ENCODE results near the gene TNFRSF18. TPM values are rescaled to one million over a fixed set of nuclear protein-coding genes. Genes with fewer than 3 reads are reported as not detected.

Gene TNFRSF18
- total and polyA plus RNA-seq, 2 experiments from 2014 or later = 1.1 to 1.5 TPM

DNA sequence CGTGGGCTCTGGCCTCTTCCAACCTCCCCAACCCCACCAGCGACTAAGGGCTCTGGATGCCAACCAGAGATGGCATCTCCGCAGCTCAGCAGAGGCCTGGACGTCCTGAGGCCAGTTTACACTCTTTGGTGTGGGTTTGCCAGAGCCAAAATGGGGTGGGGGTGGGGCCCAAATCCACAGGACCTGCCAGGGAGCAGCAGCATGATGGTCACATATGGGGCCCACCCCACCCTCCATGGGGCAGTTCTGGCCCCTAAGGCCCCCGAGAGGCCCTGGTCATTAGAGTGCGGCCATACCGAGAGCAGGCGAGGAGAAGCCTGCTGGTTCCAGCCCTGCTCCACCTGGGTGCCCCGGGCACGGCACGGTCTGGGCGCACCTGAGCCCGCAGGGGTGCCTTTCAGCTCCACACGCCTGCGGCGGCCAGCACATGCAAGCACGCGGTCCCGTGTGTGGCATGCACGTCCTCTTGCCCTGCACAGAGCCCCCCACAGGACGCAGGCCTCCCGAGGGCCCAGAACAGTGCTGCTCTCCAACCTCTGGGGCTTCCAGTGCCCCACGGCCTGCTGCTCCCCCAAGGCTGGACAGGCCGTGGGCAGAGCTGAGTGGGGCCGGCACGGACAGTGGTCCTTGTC, 35.3 kb upstream of the TNFRSF18 start:
- Histone ChIP-seq H2AFZ (no peak overlapping the region), H4K20me1 (replicated peaks; ENCODE audit: insufficient read depth) (no peaks in the 10 kb centered on the region), H3K4me3 (no peak overlapping the region), H3K4me1 (ENCODE audit: insufficient read depth) (peaks cover 3% of the 10 kb centered on the region; the same call in 1 of the 2 replicates), H3K27me3 (ENCODE audit: insufficient read depth) (peaks cover 7% of the 10 kb centered on the region; the same call in 1 of the 2 replicates), H3F3A (replicated peaks; ENCODE audit: low read depth) (no peaks in the 10 kb centered on the region), H3K9me2 (ENCODE audit: insufficient read depth) (no peaks in the 10 kb centered on the region), H3K27ac (ENCODE audit: low read depth) (no peak overlapping the region), H3K4me2 (no peak overlapping the region), H3K36me3 (ENCODE audit: insufficient read depth) (no peaks in the 10 kb centered on the region), H3K79me2 (replicated peaks; ENCODE audit: insufficient read depth) (no peaks in the 10 kb centered on the region)
- Mint-ChIP-seq H3K27me3 (ENCODE audit: insufficient read depth, low read depth, poor library complexity) (peaks cover 4% of the 10 kb centered on the region), H3K27ac (no peak overlapping the region), H3K9me3 (no peaks in the 10 kb centered on the region), H3K4me1 (no peaks in the 10 kb centered on the region), H3K36me3 (ENCODE audit: low read depth) (no peaks in the 10 kb centered on the region), H3K4me3 (no peak overlapping the region)
- ATAC-seq (no peak), DNase-seq (ENCODE audit: low spot score) (no peak)
- TF ChIP-seq ZNF114 (CRISPR knock-in tag; IDR thresholded peaks at IDR 0.05) (no peak), POLR2AphosphoS5 (IDR thresholded peaks at IDR 0.05; ENCODE audit: low read depth) (no peak), STAT1 (IDR thresholded peaks at IDR 0.05; ENCODE audit: unreplicated experiment) (no peak), EZH2 (IDR thresholded peaks at IDR 0.05; ENCODE audit: low read depth, unreplicated experiment) (no peak), NANOG (IDR thresholded peaks at IDR 0.05; ENCODE audit: borderline replicate concordance) (no peak), ZNF331 (CRISPR knock-in tag; IDR thresholded peaks at IDR 0.05; ENCODE audit: low read depth) (no peak), EZH2phosphoT487 (IDR thresholded peaks at IDR 0.05; ENCODE audit: unreplicated experiment) (no peak), CTCF (conservative IDR thresholded peaks at IDR 0.05; ENCODE audit: low read depth in 2 of 2) (no peak), JUNB (IDR thresholded peaks at IDR 0.05; ENCODE audit: unreplicated experiment) (no peak), CREB1 (CRISPR knock-in tag; IDR thresholded peaks at IDR 0.05; ENCODE audit: low read depth) (no peak)
- TF ChIP-seq, protein P1, sequence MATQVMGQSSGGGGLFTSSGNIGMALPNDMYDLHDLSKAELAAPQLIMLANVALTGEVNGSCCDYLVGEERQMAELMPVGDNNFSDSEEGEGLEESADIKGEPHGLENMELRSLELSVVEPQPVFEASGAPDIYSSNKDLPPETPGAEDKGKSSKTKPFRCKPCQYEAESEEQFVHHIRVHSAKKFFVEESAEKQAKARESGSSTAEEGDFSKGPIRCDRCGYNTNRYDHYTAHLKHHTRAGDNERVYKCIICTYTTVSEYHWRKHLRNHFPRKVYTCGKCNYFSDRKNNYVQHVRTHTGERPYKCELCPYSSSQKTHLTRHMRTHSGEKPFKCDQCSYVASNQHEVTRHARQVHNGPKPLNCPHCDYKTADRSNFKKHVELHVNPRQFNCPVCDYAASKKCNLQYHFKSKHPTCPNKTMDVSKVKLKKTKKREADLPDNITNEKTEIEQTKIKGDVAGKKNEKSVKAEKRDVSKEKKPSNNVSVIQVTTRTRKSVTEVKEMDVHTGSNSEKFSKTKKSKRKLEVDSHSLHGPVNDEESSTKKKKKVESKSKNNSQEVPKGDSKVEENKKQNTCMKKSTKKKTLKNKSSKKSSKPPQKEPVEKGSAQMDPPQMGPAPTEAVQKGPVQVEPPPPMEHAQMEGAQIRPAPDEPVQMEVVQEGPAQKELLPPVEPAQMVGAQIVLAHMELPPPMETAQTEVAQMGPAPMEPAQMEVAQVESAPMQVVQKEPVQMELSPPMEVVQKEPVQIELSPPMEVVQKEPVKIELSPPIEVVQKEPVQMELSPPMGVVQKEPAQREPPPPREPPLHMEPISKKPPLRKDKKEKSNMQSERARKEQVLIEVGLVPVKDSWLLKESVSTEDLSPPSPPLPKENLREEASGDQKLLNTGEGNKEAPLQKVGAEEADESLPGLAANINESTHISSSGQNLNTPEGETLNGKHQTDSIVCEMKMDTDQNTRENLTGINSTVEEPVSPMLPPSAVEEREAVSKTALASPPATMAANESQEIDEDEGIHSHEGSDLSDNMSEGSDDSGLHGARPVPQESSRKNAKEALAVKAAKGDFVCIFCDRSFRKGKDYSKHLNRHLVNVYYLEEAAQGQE (IDR thresholded peaks at IDR 0.05; ENCODE audit: unreplicated experiment) = no peak
- TF ChIP-seq, protein P2, sequence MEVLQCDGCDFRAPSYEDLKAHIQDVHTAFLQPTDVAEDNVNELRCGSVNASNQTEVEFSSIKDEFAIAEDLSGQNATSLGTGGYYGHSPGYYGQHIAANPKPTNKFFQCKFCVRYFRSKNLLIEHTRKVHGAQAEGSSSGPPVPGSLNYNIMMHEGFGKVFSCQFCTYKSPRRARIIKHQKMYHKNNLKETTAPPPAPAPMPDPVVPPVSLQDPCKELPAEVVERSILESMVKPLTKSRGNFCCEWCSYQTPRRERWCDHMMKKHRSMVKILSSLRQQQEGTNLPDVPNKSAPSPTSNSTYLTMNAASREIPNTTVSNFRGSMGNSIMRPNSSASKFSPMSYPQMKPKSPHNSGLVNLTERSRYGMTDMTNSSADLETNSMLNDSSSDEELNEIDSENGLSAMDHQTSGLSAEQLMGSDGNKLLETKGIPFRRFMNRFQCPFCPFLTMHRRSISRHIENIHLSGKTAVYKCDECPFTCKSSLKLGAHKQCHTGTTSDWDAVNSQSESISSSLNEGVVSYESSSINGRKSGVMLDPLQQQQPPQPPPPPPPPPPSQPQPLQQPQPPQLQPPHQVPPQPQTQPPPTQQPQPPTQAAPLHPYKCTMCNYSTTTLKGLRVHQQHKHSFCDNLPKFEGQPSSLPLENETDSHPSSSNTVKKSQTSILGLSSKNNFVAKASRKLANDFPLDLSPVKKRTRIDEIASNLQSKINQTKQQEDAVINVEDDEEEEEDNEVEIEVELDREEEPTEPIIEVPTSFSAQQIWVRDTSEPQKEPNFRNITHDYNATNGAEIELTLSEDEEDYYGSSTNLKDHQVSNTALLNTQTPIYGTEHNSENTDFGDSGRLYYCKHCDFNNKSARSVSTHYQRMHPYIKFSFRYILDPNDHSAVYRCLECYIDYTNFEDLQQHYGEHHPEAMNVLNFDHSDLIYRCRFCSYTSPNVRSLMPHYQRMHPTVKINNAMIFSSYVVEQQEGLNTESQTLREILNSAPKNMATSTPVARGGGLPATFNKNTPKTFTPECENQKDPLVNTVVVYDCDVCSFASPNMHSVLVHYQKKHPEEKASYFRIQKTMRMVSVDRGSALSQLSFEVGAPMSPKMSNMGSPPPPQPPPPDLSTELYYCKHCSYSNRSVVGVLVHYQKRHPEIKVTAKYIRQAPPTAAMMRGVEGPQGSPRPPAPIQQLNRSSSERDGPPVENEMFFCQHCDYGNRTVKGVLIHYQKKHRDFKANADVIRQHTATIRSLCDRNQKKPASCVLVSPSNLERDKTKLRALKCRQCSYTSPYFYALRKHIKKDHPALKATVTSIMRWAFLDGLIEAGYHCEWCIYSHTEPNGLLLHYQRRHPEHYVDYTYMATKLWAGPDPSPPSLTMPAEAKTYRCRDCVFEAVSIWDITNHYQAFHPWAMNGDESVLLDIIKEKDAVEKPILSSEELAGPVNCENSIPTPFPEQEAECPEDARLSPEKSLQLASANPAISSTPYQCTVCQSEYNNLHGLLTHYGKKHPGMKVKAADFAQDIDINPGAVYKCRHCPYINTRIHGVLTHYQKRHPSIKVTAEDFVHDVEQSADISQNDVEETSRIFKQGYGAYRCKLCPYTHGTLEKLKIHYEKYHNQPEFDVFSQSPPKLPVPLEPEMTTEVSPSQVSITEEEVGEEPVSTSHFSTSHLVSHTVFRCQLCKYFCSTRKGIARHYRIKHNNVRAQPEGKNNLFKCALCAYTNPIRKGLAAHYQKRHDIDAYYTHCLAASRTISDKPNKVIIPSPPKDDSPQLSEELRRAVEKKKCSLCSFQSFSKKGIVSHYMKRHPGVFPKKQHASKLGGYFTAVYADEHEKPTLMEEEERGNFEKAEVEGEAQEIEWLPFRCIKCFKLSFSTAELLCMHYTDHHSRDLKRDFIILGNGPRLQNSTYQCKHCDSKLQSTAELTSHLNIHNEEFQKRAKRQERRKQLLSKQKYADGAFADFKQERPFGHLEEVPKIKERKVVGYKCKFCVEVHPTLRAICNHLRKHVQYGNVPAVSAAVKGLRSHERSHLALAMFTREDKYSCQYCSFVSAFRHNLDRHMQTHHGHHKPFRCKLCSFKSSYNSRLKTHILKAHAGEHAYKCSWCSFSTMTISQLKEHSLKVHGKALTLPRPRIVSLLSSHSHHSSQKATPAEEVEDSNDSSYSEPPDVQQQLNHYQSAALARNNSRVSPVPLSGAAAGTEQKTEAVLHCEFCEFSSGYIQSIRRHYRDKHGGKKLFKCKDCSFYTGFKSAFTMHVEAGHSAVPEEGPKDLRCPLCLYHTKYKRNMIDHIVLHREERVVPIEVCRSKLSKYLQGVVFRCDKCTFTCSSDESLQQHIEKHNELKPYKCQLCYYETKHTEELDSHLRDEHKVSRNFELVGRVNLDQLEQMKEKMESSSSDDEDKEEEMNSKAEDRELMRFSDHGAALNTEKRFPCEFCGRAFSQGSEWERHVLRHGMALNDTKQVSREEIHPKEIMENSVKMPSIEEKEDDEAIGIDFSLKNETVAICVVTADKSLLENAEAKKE (CRISPR knock-in tag; IDR thresholded peaks at IDR 0.05) = no peak
- TF ChIP-seq, protein P3, sequence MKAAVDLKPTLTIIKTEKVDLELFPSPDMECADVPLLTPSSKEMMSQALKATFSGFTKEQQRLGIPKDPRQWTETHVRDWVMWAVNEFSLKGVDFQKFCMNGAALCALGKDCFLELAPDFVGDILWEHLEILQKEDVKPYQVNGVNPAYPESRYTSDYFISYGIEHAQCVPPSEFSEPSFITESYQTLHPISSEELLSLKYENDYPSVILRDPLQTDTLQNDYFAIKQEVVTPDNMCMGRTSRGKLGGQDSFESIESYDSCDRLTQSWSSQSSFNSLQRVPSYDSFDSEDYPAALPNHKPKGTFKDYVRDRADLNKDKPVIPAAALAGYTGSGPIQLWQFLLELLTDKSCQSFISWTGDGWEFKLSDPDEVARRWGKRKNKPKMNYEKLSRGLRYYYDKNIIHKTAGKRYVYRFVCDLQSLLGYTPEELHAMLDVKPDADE (IDR thresholded peaks at IDR 0.05) = no peak
